Cardiac fibroblast (primary cell): ENCODE measurements around the gene CNTN5.
"Not testable (repeated sequence)": the region's sequence is repeated elsewhere in the genome, so short reads cannot be mapped to it uniquely, and the experiment has no call there.

ENCODE experiments used
- DNase-seq, 2 donors: peaks; one replicate each; pipeline versions ENCODE4 v3.0.0 to v3.0.0-alpha.2; 2010; ENCODE audit warnings: low read depth in 2 of 2
- H3K4me3 ChIP-seq, 2 donors: replicated peaks in 1 of 2; 1 replicate in 1 of 2; 2 replicates in 1 of 2; pipeline ENCODE4 v1.5.1; 2011; ENCODE audit warnings: low read depth in 2 of 2, low read length in 2 of 2, mild to moderate bottlenecking in 2 of 2, moderate library complexity in 1 of 2
- TF ChIP-seq, protein P1 (sequence below): IDR thresholded peaks from one replicate; pipeline ENCODE4 v1.5.1; 2011; ENCODE audit warnings: low read depth, mild to moderate bottlenecking, low read length, inconsistent platforms

The CNTN5 gene

DNA sequence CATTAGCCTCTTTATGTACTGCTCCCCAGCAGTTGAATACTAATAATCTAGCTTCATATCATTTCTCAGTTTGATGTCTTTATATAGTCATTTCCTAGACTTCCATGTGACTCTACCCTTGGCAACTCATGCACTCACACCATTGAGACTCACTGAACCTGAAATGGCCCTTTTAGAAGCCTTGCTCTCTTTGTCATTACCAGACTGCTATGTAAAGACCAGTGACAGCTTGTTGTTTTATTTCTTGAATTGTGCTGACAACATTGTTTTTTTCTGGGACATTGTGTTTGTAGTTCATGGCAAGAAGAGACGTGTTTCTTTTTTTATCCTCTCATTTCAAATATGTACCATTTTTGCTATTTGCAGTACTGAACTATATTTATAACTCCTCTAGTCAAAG is 256.5 kb downstream of the CNTN5 start:
- no peak for DNase-seq
- TF ChIP-seq, protein P1, sequence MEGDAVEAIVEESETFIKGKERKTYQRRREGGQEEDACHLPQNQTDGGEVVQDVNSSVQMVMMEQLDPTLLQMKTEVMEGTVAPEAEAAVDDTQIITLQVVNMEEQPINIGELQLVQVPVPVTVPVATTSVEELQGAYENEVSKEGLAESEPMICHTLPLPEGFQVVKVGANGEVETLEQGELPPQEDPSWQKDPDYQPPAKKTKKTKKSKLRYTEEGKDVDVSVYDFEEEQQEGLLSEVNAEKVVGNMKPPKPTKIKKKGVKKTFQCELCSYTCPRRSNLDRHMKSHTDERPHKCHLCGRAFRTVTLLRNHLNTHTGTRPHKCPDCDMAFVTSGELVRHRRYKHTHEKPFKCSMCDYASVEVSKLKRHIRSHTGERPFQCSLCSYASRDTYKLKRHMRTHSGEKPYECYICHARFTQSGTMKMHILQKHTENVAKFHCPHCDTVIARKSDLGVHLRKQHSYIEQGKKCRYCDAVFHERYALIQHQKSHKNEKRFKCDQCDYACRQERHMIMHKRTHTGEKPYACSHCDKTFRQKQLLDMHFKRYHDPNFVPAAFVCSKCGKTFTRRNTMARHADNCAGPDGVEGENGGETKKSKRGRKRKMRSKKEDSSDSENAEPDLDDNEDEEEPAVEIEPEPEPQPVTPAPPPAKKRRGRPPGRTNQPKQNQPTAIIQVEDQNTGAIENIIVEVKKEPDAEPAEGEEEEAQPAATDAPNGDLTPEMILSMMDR, result no peak
- H3K4me3 ChIP-seq, result no peak overlapping the region

DNA sequence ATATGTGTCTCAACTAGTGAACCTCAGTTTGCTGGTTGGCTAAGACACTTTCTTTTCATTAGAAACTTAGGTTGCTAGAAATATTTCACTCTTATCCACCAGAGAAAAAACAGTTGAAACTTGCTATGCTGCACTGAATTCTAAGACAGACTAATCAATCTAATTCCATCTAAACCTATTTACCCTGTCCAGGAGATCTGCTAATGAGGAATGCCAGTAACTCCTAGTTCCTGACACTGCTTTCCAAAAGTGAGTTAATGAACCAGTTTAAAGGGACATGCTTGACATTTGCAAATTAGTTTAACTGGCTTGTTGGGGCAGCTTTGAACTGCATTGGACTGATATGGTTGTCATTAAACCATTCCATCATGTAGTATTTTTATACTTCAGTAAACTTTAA is 258.5 kb downstream of the CNTN5 start:
- TF ChIP-seq, protein P1, result no peak
- DNase-seq, result no peak
- no peak overlapping the region for H3K4me3 ChIP-seq

DNA sequence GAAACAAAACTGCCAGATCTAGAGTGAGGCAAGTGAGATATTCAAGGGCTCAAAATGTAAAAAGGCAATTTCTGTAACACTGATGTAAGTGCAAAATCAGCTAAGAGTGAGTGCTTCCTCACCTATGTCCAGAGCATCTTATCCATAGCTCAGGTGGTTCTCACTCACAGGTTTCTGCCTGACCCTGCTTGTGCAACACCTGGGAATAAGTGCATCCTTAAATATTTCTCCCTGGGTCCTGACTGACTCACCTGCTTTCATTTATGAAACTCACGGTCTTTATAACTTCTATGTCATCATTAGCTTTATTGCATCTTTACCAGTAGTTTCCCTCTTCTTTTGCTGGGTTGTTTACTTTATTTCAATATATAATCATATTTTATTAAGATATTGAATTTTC is 260.6 kb downstream of the CNTN5 start:
- no peak for DNase-seq
- TF ChIP-seq, protein P1, result no peak
- H3K4me3 ChIP-seq, result no peak overlapping the region

DNA sequence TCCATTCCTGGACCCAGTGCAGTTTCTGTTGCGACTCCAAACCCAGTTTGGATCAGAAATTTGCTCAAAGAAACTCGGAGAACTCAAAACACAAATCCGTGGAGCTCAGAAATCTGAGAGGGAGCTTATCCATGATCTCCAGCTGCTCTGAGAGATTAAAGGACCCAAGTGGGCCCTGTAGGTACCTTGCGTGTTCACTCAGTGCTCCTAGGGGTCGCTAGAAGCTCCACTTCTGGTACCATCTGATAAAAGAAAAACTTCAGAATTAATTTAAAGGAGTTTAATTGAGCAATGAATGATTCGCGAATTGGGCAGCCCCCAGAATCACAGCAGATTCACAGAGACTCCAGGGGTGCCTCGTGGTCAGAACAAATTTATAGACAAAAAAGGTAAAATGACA is 277.2 kb downstream of the CNTN5 start:
- not testable (repeated sequence) for H3K4me3 ChIP-seq, DNase-seq

DNA sequence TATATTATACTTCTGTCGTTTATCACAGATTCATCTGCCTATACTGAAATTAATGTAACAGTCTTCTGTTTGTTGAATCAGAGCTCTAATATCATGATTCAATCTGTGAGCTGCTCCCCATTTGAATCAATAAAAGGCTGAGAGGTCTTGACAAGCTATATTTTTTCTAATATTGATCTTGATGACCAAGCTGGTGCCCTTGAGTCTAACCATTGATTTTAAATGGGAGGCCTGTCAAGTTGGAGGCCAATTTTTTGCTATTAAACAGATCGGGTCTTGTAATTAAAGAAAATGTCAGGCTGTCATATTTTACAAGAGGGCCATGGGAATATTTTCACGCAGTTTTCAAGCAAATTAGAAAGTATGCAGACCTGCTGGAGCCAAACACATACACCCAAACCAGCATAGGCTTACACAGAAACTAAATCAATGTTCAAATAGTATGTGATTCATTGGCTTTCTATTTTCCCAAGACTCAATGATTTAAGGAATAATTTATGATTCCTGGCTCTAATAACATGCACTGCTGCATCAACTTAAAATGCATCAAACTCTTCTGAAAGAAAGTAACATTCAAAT is 286.9 kb downstream of the CNTN5 start:
- TF ChIP-seq, protein P1, result no peak
- DNase-seq, result no peak
- no peak overlapping the region for H3K4me3 ChIP-seq

DNA sequence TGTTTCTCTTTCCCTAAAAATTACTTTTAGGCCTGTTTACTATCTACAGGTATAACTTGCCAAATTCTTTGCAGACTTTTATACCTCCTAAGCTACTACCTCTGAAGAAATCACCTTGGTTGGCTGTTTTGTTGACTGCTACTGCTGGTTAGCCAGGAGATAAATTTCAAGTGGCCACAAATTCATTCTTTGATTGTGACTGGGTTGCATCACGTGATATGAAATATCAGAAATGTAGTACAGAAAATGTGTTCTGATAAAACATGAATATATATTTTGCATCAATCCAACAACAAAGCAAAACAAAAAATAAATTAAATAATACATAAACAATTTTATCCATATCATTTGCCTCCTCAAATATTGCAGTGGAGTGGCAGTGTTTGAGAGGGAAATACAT is 291.1 kb downstream of the CNTN5 start:
- DNase-seq, result no peak
- H3K4me3 ChIP-seq, result no peak overlapping the region
- TF ChIP-seq, protein P1, result no peak

DNA sequence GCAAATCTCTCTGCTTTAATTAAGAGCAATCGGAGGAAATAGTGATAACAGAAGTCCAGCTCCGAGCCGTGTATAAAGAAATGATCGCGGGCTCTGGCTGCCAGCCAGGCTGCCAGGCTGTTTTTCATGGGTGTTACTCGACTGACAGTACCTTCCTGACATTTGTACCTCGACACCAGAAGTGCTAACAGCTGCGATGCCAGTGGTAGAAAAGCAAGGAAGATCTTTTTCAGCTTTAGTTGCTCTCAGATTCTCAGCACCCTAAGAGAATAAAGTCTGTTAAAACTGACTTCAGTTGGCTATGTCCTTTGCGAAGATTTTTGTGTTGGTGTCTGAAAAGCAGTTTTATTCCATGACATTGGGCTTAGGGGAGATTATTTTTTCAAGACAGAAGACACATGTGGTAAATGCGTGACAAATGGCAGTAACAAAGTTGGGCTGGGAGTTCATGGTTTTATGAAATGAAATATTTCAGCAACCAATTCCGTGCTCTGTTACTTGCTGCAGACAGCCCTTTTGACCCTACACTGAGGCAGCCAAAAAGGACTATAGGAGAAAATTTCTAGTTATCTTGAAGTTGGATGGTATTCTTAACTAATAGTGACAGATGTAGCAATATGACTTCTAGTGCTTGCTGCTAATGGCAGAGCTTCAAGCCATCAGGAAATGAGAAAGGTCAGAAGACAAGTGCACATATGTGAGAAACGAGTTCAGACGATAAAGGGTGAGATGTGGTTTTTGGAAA is 296.2 kb downstream of the CNTN5 start:
- DNase-seq, result peak in 1 of 2 donors; percentile 20
- no peak overlapping the region for H3K4me3 ChIP-seq
- TF ChIP-seq, protein P1, result no peak
